GM19397 (cell line): Measurements from ENCODE around the gene P2RX2.

Source experiments
- ATAC-seq: cut with Tn5 transposase; IDR thresholded peaks from one replicate; pipeline ENCODE4 v1.9.1; 2021; ENCODE audit warnings: mild to moderate bottlenecking, moderate library complexity; ENCODE audit not compliant: unreplicated experiment

Gene P2RX2

GRCh38 chr12:132660052-132660451 is 41.5 kb downstream of the P2RX2 start:
- ATAC-seq, result no peak

- no peak for ATAC-seq
These were observed 42.4 kb downstream of the P2RX2 start for GRCh38 chr12:132660996-132661395.

GRCh38 chr12:132661972-132662371 is 43.4 kb downstream of the P2RX2 start:
- ATAC-seq, result no peak

- no peak for ATAC-seq
These were observed 44.6 kb downstream of the P2RX2 start for GRCh38 chr12:132662901-132663755.

- no peak for ATAC-seq
These were observed 45.9 kb downstream of the P2RX2 start for GRCh38 chr12:132664206-132665148.

- ATAC-seq, result no peak
These were observed 46.5 kb downstream of the P2RX2 start for GRCh38 chr12:132665149-132665491.

- no peak for ATAC-seq
These were observed 47.2 kb downstream of the P2RX2 start for GRCh38 chr12:132665794-132666193.

- no peak for ATAC-seq
These were observed 49.9 kb downstream of the P2RX2 start for GRCh38 chr12:132668191-132669088.

- ATAC-seq, result no peak
These were observed 50.7 kb downstream of the P2RX2 start for GRCh38 chr12:132669166-132669879.
